Measurements from ENCODE around the gene SNRPD3. TPM values are rescaled to one million over a fixed set of nuclear protein-coding genes. Genes with fewer than 3 reads are reported as not detected.
"Not testable (repeated sequence)": the region's sequence is repeated elsewhere in the genome, so short reads cannot be mapped to it uniquely, and the experiment has no call there.

The SNRPD3 gene
- total RNA-seq, 1 donor from 2014 or later, result 78.8 TPM

DNA sequence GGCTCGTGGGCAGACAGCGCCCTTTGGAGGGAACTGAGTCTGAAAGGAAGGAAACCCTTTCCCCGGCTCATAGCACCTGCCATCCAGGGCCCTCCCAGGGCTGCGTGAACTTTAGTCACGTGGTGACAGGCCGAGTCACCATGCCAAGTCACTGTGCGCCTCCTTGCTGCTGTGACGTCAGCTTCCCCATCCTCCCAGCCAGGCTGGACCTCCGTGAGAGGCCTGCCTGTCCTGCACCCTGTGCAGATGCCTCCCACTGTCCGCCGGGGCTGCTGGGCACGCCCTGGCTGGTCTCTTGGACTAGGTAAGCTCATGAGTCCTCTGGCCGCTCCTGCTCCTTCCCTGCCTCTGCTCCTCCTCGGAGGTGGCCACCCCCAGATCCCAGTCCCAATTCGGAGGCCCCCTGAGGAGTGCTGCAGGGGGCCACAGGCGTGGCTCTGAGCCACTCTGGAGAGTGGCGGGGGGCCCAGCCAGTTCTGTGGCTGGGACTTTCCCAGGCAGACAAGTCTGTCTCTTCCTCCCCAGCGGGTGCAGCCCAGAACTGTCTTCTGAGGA is 51.7 kb downstream of the SNRPD3 start:
- not testable (repeated sequence) for H3K9ac ChIP-seq (ENCODE audit: low read depth in 1 of 3, low read length in 3 of 3); H3K36me3 ChIP-seq (ENCODE audit: control insufficient read depth in 3 of 3, insufficient read depth in 3 of 3, low read length in 3 of 3); H3K4me1 ChIP-seq (ENCODE audit: control insufficient read depth in 3 of 3, insufficient read depth in 3 of 3, low read length in 3 of 3); H3K4me3 ChIP-seq (ENCODE audit: low read length in 3 of 3); H3K27ac ChIP-seq (ENCODE audit: low read depth, low read length); H3K27me3 ChIP-seq (ENCODE audit: control insufficient read depth in 3 of 3, insufficient read depth in 3 of 3, low read length in 3 of 3); H3K9me3 ChIP-seq (ENCODE audit: control insufficient read depth in 3 of 3, low read length in 3 of 3)

DNA sequence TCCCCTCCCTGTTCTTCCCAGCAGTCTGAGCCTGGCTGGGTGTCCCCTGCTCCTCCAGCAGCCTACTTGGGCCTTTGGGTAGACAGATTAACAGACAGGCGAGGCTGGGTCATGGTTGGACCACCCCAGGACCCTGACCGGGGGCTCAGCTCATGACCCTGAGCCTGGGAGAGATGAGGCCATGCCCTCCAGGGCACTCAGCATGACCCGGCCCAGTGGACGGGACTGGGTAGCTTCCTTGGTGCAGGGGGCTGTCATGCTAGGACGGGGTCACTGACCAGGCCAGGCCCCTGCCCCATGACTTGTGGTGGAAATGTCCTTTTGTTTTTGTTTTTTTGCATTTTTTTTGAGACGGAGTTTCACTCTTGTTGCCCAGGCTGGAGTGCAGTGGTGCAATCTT is 52.5 kb downstream of the SNRPD3 start:
- not testable (repeated sequence) for H3K27ac ChIP-seq (ENCODE audit: low read depth, low read length); H3K4me1 ChIP-seq (ENCODE audit: control insufficient read depth in 3 of 3, insufficient read depth in 3 of 3, low read length in 3 of 3); H3K9me3 ChIP-seq (ENCODE audit: control insufficient read depth in 3 of 3, low read length in 3 of 3); H3K27me3 ChIP-seq (ENCODE audit: control insufficient read depth in 3 of 3, insufficient read depth in 3 of 3, low read length in 3 of 3); H3K9ac ChIP-seq (ENCODE audit: low read depth in 1 of 3, low read length in 3 of 3); H3K36me3 ChIP-seq (ENCODE audit: control insufficient read depth in 3 of 3, insufficient read depth in 3 of 3, low read length in 3 of 3); H3K4me3 ChIP-seq (ENCODE audit: low read length in 3 of 3)

DNA sequence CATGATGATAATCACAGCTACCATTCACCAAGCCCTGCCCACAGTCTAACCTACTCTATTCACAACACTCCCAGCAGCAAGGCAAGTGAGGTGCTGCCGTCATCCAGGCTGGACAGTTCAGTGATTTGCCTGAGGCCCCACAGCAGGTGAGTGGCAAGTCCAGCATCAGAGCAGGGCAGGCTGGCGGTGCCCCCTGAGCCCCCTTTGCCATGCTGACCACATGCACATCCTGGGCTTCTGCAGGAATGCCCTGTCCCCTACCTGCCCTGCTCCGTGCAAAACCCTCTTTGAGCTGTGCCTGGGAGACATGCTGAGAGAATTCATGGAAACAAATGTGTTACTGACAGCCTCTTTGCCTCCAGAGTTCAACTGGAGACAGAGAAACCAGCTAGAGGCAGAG is 54.1 kb downstream of the SNRPD3 start:
- not testable (repeated sequence) for H3K36me3 ChIP-seq (ENCODE audit: control insufficient read depth in 3 of 3, insufficient read depth in 3 of 3, low read length in 3 of 3); H3K9me3 ChIP-seq (ENCODE audit: control insufficient read depth in 3 of 3, low read length in 3 of 3); H3K27me3 ChIP-seq (ENCODE audit: control insufficient read depth in 3 of 3, insufficient read depth in 3 of 3, low read length in 3 of 3); H3K4me3 ChIP-seq (ENCODE audit: low read length in 3 of 3); H3K4me1 ChIP-seq (ENCODE audit: control insufficient read depth in 3 of 3, insufficient read depth in 3 of 3, low read length in 3 of 3); H3K27ac ChIP-seq (ENCODE audit: low read depth, low read length); H3K9ac ChIP-seq (ENCODE audit: low read depth in 1 of 3, low read length in 3 of 3)

DNA sequence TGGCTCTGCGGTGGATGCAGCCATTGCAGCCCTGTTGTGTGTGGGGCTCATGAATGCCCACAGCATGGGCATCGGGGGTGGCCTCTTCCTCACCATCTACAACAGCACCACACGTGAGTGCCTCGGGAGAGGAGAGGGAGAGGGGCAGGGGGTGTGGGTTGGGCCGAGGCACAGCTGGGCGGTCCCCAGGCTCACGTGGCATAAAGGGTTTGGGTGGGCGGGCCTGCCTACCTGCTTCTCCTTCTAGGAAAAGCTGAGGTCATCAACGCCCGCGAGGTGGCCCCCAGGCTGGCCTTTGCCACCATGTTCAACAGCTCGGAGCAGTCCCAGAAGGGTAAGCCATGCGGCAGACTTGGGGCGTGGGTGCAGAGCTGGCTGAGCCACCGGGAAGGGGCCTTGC is 59.0 kb downstream of the SNRPD3 start:
- H3K36me3 ChIP-seq (ENCODE audit: control insufficient read depth in 3 of 3, insufficient read depth in 3 of 3, low read length in 3 of 3), result not testable (repeated sequence)

DNA sequence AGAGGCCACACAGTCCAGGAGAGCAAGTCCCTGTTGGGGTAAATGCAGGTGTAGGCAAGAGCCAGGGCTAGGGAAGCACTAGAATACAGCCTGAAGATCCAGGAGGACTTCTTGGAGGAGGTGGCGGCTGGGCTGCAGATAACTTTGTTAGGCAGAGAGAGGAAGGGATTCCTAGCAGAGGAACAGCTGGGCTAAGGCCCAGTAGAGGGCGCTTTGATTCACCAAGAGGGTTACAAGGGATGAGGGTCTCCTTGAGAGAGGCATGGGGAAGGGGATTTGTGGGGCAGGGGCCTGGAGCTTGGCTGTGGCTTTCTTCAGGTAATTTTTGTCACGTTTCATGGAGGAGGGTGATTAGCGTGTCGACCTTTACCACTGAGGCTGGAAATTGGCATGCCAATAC is 65.4 kb downstream of the SNRPD3 start:
- not testable (repeated sequence) for H3K4me1 ChIP-seq (ENCODE audit: control insufficient read depth in 3 of 3, insufficient read depth in 3 of 3, low read length in 3 of 3); H3K9me3 ChIP-seq (ENCODE audit: control insufficient read depth in 3 of 3, low read length in 3 of 3); H3K9ac ChIP-seq (ENCODE audit: low read depth in 1 of 3, low read length in 3 of 3); H3K27me3 ChIP-seq (ENCODE audit: control insufficient read depth in 3 of 3, insufficient read depth in 3 of 3, low read length in 3 of 3); H3K36me3 ChIP-seq (ENCODE audit: control insufficient read depth in 3 of 3, insufficient read depth in 3 of 3, low read length in 3 of 3); H3K4me3 ChIP-seq (ENCODE audit: low read length in 3 of 3); H3K27ac ChIP-seq (ENCODE audit: low read depth, low read length)

More for the DNA sequence above, 59.0 kb downstream of the SNRPD3 start:
- H3K27ac ChIP-seq (ENCODE audit: low read depth, low read length); H3K9ac ChIP-seq (ENCODE audit: low read depth in 1 of 3, low read length in 3 of 3); H3K27me3 ChIP-seq (ENCODE audit: control insufficient read depth in 3 of 3, insufficient read depth in 3 of 3, low read length in 3 of 3); H3K9me3 ChIP-seq (ENCODE audit: control insufficient read depth in 3 of 3, low read length in 3 of 3); H3K4me3 ChIP-seq (ENCODE audit: low read length in 3 of 3); H3K4me1 ChIP-seq (ENCODE audit: control insufficient read depth in 3 of 3, insufficient read depth in 3 of 3, low read length in 3 of 3): not testable (repeated sequence)

DNA sequence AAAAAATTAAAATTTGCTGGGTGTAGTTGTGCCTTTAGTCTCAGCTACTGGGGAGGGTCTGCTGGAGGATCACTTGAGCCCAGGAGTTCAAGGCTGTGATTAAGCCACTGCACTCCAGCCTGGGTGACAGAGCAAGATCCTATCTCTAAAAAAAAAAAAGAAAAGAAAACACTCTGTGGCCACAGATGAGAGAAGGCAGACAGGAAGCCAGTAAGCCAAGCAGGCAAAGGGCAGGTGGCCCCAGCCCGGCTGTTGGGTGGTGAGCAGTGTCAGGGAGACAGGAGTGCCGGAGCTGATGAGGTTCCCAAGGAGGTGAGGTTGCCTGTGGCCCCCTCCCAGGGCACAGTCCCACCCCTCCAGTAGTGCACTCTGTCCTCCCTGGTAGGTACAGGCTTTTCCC is 66.8 kb downstream of the SNRPD3 start:
- not testable (repeated sequence) for H3K4me3 ChIP-seq (ENCODE audit: low read length in 3 of 3)

More for the DNA sequence above, 66.8 kb downstream of the SNRPD3 start:
- H3K4me1 ChIP-seq (ENCODE audit: control insufficient read depth in 3 of 3, insufficient read depth in 3 of 3, low read length in 3 of 3); H3K27me3 ChIP-seq (ENCODE audit: control insufficient read depth in 3 of 3, insufficient read depth in 3 of 3, low read length in 3 of 3); H3K9ac ChIP-seq (ENCODE audit: low read depth in 1 of 3, low read length in 3 of 3); H3K27ac ChIP-seq (ENCODE audit: low read depth, low read length); H3K36me3 ChIP-seq (ENCODE audit: control insufficient read depth in 3 of 3, insufficient read depth in 3 of 3, low read length in 3 of 3); H3K9me3 ChIP-seq (ENCODE audit: control insufficient read depth in 3 of 3, low read length in 3 of 3): not testable (repeated sequence)

Other genes starting within 250 kb of the SNRPD3 start
- 10.4 TPM for gene ADORA2A, start 128.4 kb upstream of the SNRPD3 start, total RNA-seq
- 0.52 TPM for gene UPB1, start 60.7 kb upstream of the SNRPD3 start, total RNA-seq
- gene GUCD1, start 861 bp upstream of the SNRPD3 start, total RNA-seq, result 64.7 TPM
- gene LRRC75B, start 37.1 kb downstream of the SNRPD3 start, total RNA-seq, result 1.6 TPM
- 0.52 TPM for gene GGT1, start 47.2 kb downstream of the SNRPD3 start, total RNA-seq
- not detected for gene PIWIL3, start 218.7 kb downstream of the SNRPD3 start, total RNA-seq